Kidney (tissue), 14 donors: Measurements from ENCODE around the gene RHOT1. TPM values are rescaled to one million over a fixed set of nuclear protein-coding genes. Genes with fewer than 3 reads are reported as not detected.
A peak's percentile ranks its signal among the peaks of the same experiment; 100 is the strongest.

Source experiments
- DNase-seq, 5 donors: peaks; one replicate each; pipeline ENCODE4 v3.0.0-alpha.2; 2013 to 2020
- FAIRE-seq: peaks from 2 replicates; lab custom pipeline; 2012; peaks lifted over from hg19 to GRCh38; lab: Jason Lieb, UNC
- H3K27ac ChIP-seq, 2 donors: one replicate each; pipeline ENCODE4 v1.7.0; 2013; ENCODE audit warnings: low read depth in 2 of 2, low read length in 2 of 2, inconsistent platforms in 1 of 2
- H3K27me3 ChIP-seq: one replicate; pipeline ENCODE4 v1.7.1; 2013; ENCODE audit warnings: low read length, inconsistent platforms; ENCODE audit not compliant: control insufficient read depth, insufficient read depth
- H3K36me3 ChIP-seq, 3 donors: one replicate each; pipeline versions ENCODE4 v1.7.0 to v1.7.1; 2013; ENCODE audit warnings: low read length in 3 of 3, control low read depth in 1 of 3, inconsistent platforms in 1 of 3; ENCODE audit not compliant: insufficient read depth in 3 of 3, control insufficient read depth in 2 of 3
- H3K4me1 ChIP-seq, 3 donors: one replicate each; pipeline versions ENCODE4 v1.7.0 to v1.7.1; 2013; ENCODE audit warnings: low read length in 3 of 3, inconsistent platforms in 1 of 3, low read depth in 1 of 3; ENCODE audit not compliant: control insufficient read depth in 2 of 3, insufficient read depth in 2 of 3
- H3K4me3 ChIP-seq, 3 donors: one replicate each; pipeline versions ENCODE4 v1.7.0 to v1.8.1; 2013; ENCODE audit warnings: low read length in 3 of 3, control low read depth in 1 of 3, inconsistent platforms in 1 of 3
- H3K9ac ChIP-seq, 3 donors: one replicate each; pipeline versions ENCODE4 v1.7.0 to v1.7.1; 2013; ENCODE audit warnings: low read length in 3 of 3, control low read depth in 1 of 3, inconsistent platforms in 1 of 3
- H3K9me3 ChIP-seq, 3 donors: one replicate each; pipeline versions ENCODE4 v1.7.0 to v1.7.1; 2013; ENCODE audit warnings: low read length in 3 of 3, control low read depth in 1 of 3, inconsistent platforms in 1 of 3; ENCODE audit not compliant: control insufficient read depth in 2 of 3, insufficient read depth in 1 of 3
- intact Hi-C: fragments of 100-400 bp; cut with DNase I; formaldehyde crosslinking; loops from one replicate; pipeline ENCODE4 v1.11.1; 2022
- polyA plus RNA-seq: library from polyadenylated mRNA; stranded (reverse); fragments of 350-450 nt; fragmentation: Illumina TruSeq; extraction: RNeasy Lipid Tissue Mini Kit (QIAGEN cat#74804); gene quantifications from one replicate; pipeline ENCODE4 v1.2.3, GENCODE V29; 2014; ENCODE audit warnings: low read depth, low replicate concordance; ENCODE audit not compliant: insufficient read depth
- total RNA-seq: library from RNA; stranded (reverse); fragmentation: NEBNext Ultra II Directional; extraction: Animal tissue kit (Norgen Biotek cat#: 25700); gene quantifications from one replicate; pipeline ENCODE4 v1.2.1, GENCODE V29; 2021
- TF ChIP-seq, protein P1 (sequence below): IDR thresholded peaks from 3 replicates; pipeline ENCODE4 v1.5.1; 2012; ENCODE audit warnings: mild to moderate bottlenecking, moderate library complexity, borderline replicate concordance; ENCODE audit not compliant: insufficient read depth; ENCODE audit errors: extremely low read depth
- donor health status: control.
- donor health status: control.
- donor health status: control.
- donor health status: control.
- donor health status: control.
- donor health status: DM: yes; HTN: yes; CAD: no.
- donor health status: Normal renal cell carcinoma (clear cell type).

RHOT1 gene
- total and polyA plus RNA-seq, 2 donors from 2014 or later, result 25.6 to 30.4 TPM

DNA sequence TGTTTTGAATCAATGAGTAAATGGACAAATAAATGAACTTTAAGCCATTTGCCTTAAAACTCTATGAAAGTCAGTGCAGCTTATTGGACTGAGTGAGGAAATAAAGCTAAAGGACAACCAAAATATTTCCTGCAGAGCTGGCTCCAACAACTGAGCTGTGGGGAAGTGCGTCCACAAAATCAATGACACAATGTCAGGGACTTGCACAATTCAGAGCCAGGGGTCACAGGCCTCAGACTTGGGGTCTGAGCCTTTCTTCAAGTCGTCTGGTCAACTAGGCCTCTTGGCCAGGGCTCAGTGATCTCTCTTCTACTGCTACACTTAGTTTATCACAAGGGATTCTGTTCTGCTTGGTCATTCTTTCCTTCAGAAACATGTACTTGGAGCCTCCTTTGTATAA is 97.2 kb downstream of the RHOT1 start:
- no peaks in the 10 kb centered on the region for H3K27me3 ChIP-seq
- intact Hi-C loops, result no loop called here
- no peak overlapping the region for H3K9ac ChIP-seq
- no peaks in the 10 kb centered on the region for H3K9me3 ChIP-seq
- no peak for FAIRE-seq
- no peaks in the 10 kb centered on the region for H3K36me3 ChIP-seq
- H3K27ac ChIP-seq, result no peak overlapping the region
- H3K4me3 ChIP-seq, result no peak overlapping the region
- DNase-seq, result peak in 1 of 5 donors; percentile 77
- H3K4me1 ChIP-seq, result no peaks in the 10 kb centered on the region
- TF ChIP-seq, protein P1, sequence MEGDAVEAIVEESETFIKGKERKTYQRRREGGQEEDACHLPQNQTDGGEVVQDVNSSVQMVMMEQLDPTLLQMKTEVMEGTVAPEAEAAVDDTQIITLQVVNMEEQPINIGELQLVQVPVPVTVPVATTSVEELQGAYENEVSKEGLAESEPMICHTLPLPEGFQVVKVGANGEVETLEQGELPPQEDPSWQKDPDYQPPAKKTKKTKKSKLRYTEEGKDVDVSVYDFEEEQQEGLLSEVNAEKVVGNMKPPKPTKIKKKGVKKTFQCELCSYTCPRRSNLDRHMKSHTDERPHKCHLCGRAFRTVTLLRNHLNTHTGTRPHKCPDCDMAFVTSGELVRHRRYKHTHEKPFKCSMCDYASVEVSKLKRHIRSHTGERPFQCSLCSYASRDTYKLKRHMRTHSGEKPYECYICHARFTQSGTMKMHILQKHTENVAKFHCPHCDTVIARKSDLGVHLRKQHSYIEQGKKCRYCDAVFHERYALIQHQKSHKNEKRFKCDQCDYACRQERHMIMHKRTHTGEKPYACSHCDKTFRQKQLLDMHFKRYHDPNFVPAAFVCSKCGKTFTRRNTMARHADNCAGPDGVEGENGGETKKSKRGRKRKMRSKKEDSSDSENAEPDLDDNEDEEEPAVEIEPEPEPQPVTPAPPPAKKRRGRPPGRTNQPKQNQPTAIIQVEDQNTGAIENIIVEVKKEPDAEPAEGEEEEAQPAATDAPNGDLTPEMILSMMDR, result no peak

DNA sequence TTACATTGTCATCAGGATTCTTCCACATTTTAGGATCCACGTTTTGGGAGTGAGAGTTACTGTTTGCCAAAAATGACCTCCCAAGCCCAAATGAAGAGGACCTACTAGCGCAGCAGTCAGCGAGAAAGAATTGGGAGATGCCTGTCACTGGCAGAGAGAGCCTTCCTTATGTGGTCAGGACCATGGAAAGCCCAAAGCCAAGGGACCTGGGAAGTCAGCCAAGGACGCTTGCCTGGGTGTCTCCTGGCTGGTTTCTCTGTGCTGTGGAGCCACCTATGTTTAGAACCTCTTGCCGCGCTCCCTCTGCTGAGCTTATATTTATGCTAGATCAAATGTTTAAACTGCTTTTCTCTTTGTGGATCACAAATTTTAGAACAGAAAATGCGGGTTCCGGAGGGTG is 98.4 kb downstream of the RHOT1 start:
- intact Hi-C loops, result no loop called here
- TF ChIP-seq, protein P1, result no peak
- FAIRE-seq (no peak), DNase-seq (peak in 3 of 5 donors; percentile 12 to 66 (median 55))
- no peaks in the 10 kb centered on the region for H3K36me3 ChIP-seq
- H3K27me3 ChIP-seq, result no peaks in the 10 kb centered on the region
- H3K9ac ChIP-seq, result no peak overlapping the region
- no peaks in the 10 kb centered on the region for H3K4me1 ChIP-seq
- H3K9me3 ChIP-seq, result no peaks in the 10 kb centered on the region
- H3K27ac ChIP-seq, result no peak overlapping the region
- no peak overlapping the region for H3K4me3 ChIP-seq

DNA sequence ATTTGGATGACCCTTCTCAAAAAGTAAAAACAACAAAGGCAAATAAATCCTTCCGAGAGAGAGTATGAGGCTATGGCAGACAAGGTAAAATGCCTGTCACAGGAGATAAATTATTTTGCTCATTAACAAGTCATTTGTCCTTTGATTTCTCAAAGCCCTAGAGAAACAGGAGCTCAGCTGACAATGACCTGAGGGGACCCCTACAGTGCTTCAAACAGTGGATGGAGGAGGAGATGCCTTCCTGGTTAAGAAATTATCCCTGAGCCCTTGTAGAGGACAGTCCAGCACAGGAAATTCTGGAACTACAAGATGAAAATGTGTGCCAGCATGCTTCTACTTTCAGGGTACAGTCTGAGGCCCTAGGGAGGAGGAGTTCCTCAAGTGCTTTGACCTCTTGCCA is 99.3 kb downstream of the RHOT1 start:
- no peak overlapping the region for H3K27ac ChIP-seq
- intact Hi-C loops, result no loop called here
- H3K36me3 ChIP-seq, result no peaks in the 10 kb centered on the region
- no peak for FAIRE-seq
- DNase-seq, result peak in 3 of 5 donors; percentile 63 to 83 (median 73)
- H3K9ac ChIP-seq, result no peak overlapping the region
- H3K4me1 ChIP-seq, result no peaks in the 10 kb centered on the region
- no peak overlapping the region for H3K4me3 ChIP-seq
- no peaks in the 10 kb centered on the region for H3K9me3 ChIP-seq
- TF ChIP-seq, protein P1, result no peak
- no peaks in the 10 kb centered on the region for H3K27me3 ChIP-seq

DNA sequence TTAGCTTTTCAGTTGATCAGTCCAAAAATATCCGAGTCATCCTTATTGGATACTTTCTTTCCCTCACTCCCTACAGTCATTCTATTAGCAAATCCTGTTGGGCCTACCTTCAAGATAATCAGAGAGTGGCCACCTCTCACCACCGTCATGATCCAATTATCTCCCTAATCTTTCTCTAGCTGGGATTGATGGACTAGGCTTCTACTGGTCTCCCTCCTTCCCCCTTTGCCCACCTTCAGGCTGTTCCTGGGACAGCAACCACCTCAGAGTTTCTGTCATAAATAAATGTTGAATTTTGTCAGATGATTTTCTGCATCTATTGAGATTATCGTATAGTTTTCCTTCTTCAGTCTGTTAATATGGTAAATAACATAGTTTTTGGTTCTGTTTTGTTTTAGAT is 107.2 kb downstream of the RHOT1 start:
- no peak overlapping the region for H3K27ac ChIP-seq
- no peaks in the 10 kb centered on the region for H3K9me3 ChIP-seq
- H3K9ac ChIP-seq, result no peak overlapping the region
- intact Hi-C loops, result no loop called here
- H3K4me3 ChIP-seq, result no peak overlapping the region
- no peaks in the 10 kb centered on the region for H3K27me3 ChIP-seq
- no peaks in the 10 kb centered on the region for H3K36me3 ChIP-seq
- DNase-seq, result no peak
- H3K4me1 ChIP-seq, result no peaks in the 10 kb centered on the region
- TF ChIP-seq, protein P1, result no peak
- no peak for FAIRE-seq
